GM21576 (cell line): ENCODE data around the gene ZNF521.
A peak's percentile ranks its signal among the peaks of the same experiment; 100 is the strongest.

Source experiments
- ATAC-seq: cut with Tn5 transposase; IDR thresholded peaks from one replicate; pipeline ENCODE4 v1.9.1; 2021; ENCODE audit warnings: mild to moderate bottlenecking, moderate library complexity; ENCODE audit not compliant: unreplicated experiment

Gene ZNF521

GRCh38 chr18:25230658-25231326 lies 121.2 kb downstream of the ZNF521 start:
- no peak for ATAC-seq

- ATAC-seq, result no peak
These were observed 122.0 kb downstream of the ZNF521 start for GRCh38 chr18:25229920-25230319.

- ATAC-seq, result no peak
These were observed 122.9 kb downstream of the ZNF521 start for GRCh38 chr18:25229081-25229480.

GRCh38 chr18:25228410-25228809 lies 123.6 kb downstream of the ZNF521 start:
- no peak for ATAC-seq

GRCh38 chr18:25225151-25225550 lies 126.8 kb downstream of the ZNF521 start:
- ATAC-seq, result no peak

- no peak for ATAC-seq
These were observed 127.8 kb downstream of the ZNF521 start for GRCh38 chr18:25223899-25224886.

- ATAC-seq, result no peak
These were observed 128.8 kb downstream of the ZNF521 start for GRCh38 chr18:25223211-25223610.

- no peak for ATAC-seq
These were observed 129.3 kb downstream of the ZNF521 start for GRCh38 chr18:25222648-25223047.

GRCh38 chr18:25210622-25211021 lies 141.3 kb downstream of the ZNF521 start:
- no peak for ATAC-seq

GRCh38 chr18:25192065-25192464 lies 159.9 kb downstream of the ZNF521 start:
- ATAC-seq, result no peak

- peak; percentile 57 for ATAC-seq
These were observed 161.5 kb downstream of the ZNF521 start for GRCh38 chr18:25190472-25190871.

- ATAC-seq, result no peak
These were observed 162.4 kb downstream of the ZNF521 start for GRCh38 chr18:25189391-25190185.

- ATAC-seq, result no peak
These were observed 164.3 kb downstream of the ZNF521 start for GRCh38 chr18:25187521-25188192.

GRCh38 chr18:25186871-25187270 lies 165.1 kb downstream of the ZNF521 start:
- no peak for ATAC-seq

- ATAC-seq, result no peak
These were observed 170.0 kb downstream of the ZNF521 start for GRCh38 chr18:25181993-25182392.

- ATAC-seq, result no peak
These were observed 170.4 kb downstream of the ZNF521 start for GRCh38 chr18:25181581-25181980.

- no peak for ATAC-seq
These were observed 170.9 kb downstream of the ZNF521 start for GRCh38 chr18:25180973-25181548.

GRCh38 chr18:25177631-25178030 lies 174.3 kb downstream of the ZNF521 start:
- ATAC-seq, result no peak

- ATAC-seq, result no peak
These were observed 175.4 kb downstream of the ZNF521 start for GRCh38 chr18:25176518-25177042.
